ENCODE results near the gene FHL2.

Gene FHL2

DNA sequence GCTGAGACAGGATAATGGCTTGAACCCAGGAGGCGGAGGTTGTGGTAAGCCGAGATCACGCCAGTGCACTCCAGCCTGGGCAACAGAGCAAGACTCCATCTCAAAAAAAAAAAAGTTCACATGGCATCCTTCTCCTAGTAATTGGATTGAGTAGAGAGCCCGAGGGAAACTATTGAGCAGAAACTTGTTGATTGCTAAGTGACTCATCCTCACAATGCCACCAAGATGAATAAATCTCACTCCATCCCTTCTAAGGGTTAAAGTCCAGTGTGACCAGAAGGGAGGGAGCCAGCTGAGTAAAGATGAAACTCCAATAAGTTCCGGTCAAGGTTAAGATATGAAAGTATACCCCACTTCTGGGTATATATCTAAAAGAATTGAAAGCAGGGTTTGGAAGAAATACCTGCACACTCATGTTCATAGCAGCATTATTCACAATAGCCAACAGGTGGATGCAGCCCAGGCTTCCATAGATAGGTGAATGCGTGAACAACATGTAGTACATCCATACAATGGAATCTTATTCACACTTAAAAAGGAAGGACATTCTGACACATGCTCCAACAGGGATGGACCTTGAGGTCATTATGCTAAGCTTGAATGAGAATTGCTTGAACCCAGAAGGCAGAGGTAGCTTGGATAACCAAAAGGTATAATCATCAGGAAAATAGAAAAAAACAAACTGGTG lies 13.0 kb upstream of the FHL2 start:
- no peak for DNase-seq (ENCODE audit: low read depth, low spot score)
- H3K9me3 ChIP-seq (ENCODE audit: insufficient read depth, low read length), result no peaks in the 10 kb centered on the region
- H3K4me1 ChIP-seq (ENCODE audit: insufficient read depth, insufficient read length), result no peaks in the 10 kb centered on the region
- TF ChIP-seq YY1 (IDR thresholded peaks at IDR 0.05; ENCODE audit: insufficient read depth, insufficient read length), result no peak
- no peak for TF ChIP-seq SUZ12 (IDR thresholded peaks at IDR 0.05; ENCODE audit: extremely low read depth, insufficient read depth, insufficient read length)
- no peak for TF ChIP-seq ZNF274 (IDR thresholded peaks at IDR 0.05; ENCODE audit: low read depth, low read length)
- no peaks in the 10 kb centered on the region for H3K36me3 ChIP-seq (ENCODE audit: insufficient read depth, insufficient read length, low read length)
- no peak overlapping the region for H3K9ac ChIP-seq (ENCODE audit: insufficient read length, low read depth)
- no peak overlapping the region for H3K4me3 ChIP-seq (ENCODE audit: insufficient read length, low read depth)
- H3K27me3 ChIP-seq (ENCODE audit: insufficient read depth, insufficient read length), result no peaks in the 10 kb centered on the region

DNA sequence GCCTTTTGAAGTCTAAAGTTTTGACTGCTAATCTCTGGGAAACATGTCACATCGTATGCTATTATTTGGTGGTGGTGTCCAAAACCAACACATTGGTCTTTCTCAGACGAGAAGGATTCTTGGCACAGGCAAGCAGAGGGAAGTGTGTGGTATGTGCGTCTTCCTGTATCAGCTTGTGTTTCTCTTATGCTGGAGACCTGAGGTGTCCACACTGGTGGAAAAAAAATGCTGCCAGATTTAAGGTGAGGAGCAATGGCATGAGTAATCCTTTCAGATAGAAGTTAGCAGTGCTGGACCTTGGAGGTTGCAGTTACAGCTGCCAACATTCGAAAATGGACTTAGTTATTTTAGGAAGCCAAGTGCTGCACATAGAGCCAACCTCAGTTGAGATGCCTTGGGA lies 11.7 kb upstream of the FHL2 start:
- no peak for DNase-seq (ENCODE audit: low read depth, low spot score)
- H3K9ac ChIP-seq (ENCODE audit: insufficient read length, low read depth), result no peak overlapping the region
- no peaks in the 10 kb centered on the region for H3K36me3 ChIP-seq (ENCODE audit: insufficient read depth, insufficient read length, low read length)
- H3K4me1 ChIP-seq (ENCODE audit: insufficient read depth, insufficient read length), result no peaks in the 10 kb centered on the region
- H3K4me3 ChIP-seq (ENCODE audit: insufficient read length, low read depth), result no peak overlapping the region
- TF ChIP-seq SUZ12 (IDR thresholded peaks at IDR 0.05; ENCODE audit: extremely low read depth, insufficient read depth, insufficient read length) (no peak), YY1 (IDR thresholded peaks at IDR 0.05; ENCODE audit: insufficient read depth, insufficient read length) (no peak), ZNF274 (IDR thresholded peaks at IDR 0.05; ENCODE audit: low read depth, low read length) (no peak)
- H3K27me3 ChIP-seq (ENCODE audit: insufficient read depth, insufficient read length), result no peaks in the 10 kb centered on the region
- no peaks in the 10 kb centered on the region for H3K9me3 ChIP-seq (ENCODE audit: insufficient read depth, low read length)

DNA sequence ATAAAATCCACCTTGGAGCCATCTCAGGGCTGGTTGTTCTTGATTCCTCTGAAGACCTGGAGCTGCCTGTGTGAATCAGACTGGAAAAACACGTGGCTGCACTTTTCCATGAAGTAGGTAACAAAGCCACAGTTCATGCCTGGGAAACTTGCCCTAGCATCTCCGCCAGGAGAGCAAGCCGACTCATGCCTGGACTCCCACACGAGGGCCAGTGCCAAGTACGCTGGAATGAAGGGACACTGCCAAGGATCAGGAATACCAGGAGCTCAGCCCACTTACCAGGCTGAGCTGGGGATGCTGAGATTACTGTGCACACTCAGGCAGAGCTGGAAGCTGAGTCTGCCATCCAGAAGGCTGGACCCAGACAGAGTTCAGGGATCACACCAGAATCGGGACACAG lies 10.9 kb upstream of the FHL2 start:
- no peak for DNase-seq (ENCODE audit: low read depth, low spot score)
- Histone ChIP-seq H3K4me1 (ENCODE audit: insufficient read depth, insufficient read length) (no peaks in the 10 kb centered on the region), H3K4me3 (ENCODE audit: insufficient read length, low read depth) (no peak overlapping the region), H3K27me3 (ENCODE audit: insufficient read depth, insufficient read length) (no peaks in the 10 kb centered on the region), H3K36me3 (ENCODE audit: insufficient read depth, insufficient read length, low read length) (no peaks in the 10 kb centered on the region), H3K9me3 (ENCODE audit: insufficient read depth, low read length) (no peaks in the 10 kb centered on the region), H3K9ac (ENCODE audit: insufficient read length, low read depth) (no peak overlapping the region)
- no peak for TF ChIP-seq SUZ12 (IDR thresholded peaks at IDR 0.05; ENCODE audit: extremely low read depth, insufficient read depth, insufficient read length)
- no peak for TF ChIP-seq YY1 (IDR thresholded peaks at IDR 0.05; ENCODE audit: insufficient read depth, insufficient read length)
- TF ChIP-seq ZNF274 (IDR thresholded peaks at IDR 0.05; ENCODE audit: low read depth, low read length), result no peak

DNA sequence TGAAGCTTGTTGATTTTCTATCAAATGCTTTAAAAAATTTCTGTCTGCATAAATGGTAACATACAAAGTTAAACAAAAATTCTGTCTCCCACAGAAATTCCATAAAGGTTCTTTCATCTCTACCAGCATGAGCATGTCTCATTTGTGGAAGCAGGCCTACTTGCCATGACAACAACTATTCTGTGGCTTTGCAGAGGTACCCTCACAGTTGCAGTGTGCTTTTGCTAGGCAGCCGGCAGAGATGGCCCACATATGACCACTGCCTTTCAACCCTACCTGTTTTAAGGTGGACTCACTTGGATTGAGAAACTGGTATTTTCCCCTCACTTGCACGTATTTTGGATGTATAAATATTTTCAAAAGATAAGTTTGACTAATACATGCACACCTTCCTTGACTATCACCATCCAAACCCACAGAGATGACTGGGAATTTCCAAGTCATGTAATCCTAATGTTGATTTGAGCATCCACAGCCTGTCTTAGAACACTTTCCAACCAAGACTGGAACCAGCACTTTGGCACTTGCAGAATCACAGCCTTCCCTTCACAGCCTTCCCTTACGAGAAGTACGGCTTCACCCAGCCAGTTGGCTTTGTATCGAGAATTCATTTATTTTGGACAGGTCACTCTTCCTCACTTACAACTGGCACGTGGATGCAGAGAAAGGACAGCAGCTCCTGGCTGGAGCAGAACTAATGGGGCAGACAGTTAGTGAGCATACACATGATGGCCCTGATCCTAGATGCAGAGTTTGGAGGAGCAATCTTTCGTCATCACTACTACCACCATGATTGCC lies 9.3 kb upstream of the FHL2 start:
- Histone ChIP-seq H3K9ac (ENCODE audit: insufficient read length, low read depth) (no peak overlapping the region), H3K36me3 (ENCODE audit: insufficient read depth, insufficient read length, low read length) (no peaks in the 10 kb centered on the region), H3K9me3 (ENCODE audit: insufficient read depth, low read length) (no peaks in the 10 kb centered on the region), H3K27me3 (ENCODE audit: insufficient read depth, insufficient read length) (no peaks in the 10 kb centered on the region), H3K4me3 (ENCODE audit: insufficient read length, low read depth) (no peak overlapping the region), H3K4me1 (ENCODE audit: insufficient read depth, insufficient read length) (peaks cover 2% of the 10 kb centered on the region)
- no peak for TF ChIP-seq SUZ12 (IDR thresholded peaks at IDR 0.05; ENCODE audit: extremely low read depth, insufficient read depth, insufficient read length)
- TF ChIP-seq YY1 (IDR thresholded peaks at IDR 0.05; ENCODE audit: insufficient read depth, insufficient read length), result no peak
- TF ChIP-seq ZNF274 (IDR thresholded peaks at IDR 0.05; ENCODE audit: low read depth, low read length), result no peak
- no peak for DNase-seq (ENCODE audit: low read depth, low spot score)

DNA sequence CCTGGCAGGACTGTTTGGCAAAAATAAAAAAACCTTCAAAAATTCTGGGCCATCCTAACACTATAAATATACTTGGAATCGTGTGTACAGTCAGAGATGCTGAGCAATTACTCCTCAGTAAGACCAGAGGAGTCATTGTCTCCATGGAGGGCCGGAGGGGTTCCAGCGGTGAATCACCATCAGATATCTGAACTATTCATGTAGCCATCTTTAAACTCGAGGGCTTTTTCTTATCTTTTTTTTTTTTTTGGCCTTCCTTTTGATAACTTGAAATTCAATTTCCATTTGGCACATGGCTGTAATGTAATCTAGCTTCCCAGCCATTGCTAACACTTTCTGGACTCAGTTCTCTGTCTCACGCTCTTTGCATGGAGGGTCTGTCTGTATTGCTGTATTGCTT lies 7.4 kb upstream of the FHL2 start:
- Histone ChIP-seq H3K4me1 (ENCODE audit: insufficient read depth, insufficient read length) (peaks cover 2% of the 10 kb centered on the region), H3K9ac (ENCODE audit: insufficient read length, low read depth) (no peak overlapping the region), H3K9me3 (ENCODE audit: insufficient read depth, low read length) (no peaks in the 10 kb centered on the region), H3K4me3 (ENCODE audit: insufficient read length, low read depth) (no peak overlapping the region), H3K27me3 (ENCODE audit: insufficient read depth, insufficient read length) (no peaks in the 10 kb centered on the region), H3K36me3 (ENCODE audit: insufficient read depth, insufficient read length, low read length) (no peaks in the 10 kb centered on the region)
- TF ChIP-seq ZNF274 (IDR thresholded peaks at IDR 0.05; ENCODE audit: low read depth, low read length) (no peak), YY1 (IDR thresholded peaks at IDR 0.05; ENCODE audit: insufficient read depth, insufficient read length) (no peak), SUZ12 (IDR thresholded peaks at IDR 0.05; ENCODE audit: extremely low read depth, insufficient read depth, insufficient read length) (no peak)
- no peak for DNase-seq (ENCODE audit: low read depth, low spot score)

DNA sequence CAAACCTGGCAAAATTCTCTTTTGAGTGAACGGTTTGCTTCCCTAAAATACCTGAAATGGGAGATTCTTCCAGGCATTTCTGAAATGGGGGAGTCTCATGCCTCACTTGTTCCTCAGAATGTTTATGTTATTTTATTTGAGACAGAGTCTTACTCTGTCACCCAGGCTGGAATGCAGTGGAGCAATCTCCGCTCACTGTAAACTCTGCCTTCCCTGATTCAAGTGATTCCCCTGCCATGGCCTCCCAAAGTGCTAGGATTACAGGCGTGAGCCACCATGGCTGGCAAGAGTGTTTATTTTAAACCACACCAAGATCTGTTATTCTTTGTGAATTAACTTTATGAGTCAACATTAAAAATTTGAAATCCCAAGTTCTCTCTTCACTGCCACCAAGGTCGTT lies 6.4 kb upstream of the FHL2 start:
- TF ChIP-seq YY1 (IDR thresholded peaks at IDR 0.05; ENCODE audit: insufficient read depth, insufficient read length) (no peak), ZNF274 (IDR thresholded peaks at IDR 0.05; ENCODE audit: low read depth, low read length) (no peak), SUZ12 (IDR thresholded peaks at IDR 0.05; ENCODE audit: extremely low read depth, insufficient read depth, insufficient read length) (no peak)
- Histone ChIP-seq H3K9me3 (ENCODE audit: insufficient read depth, low read length) (no peaks in the 10 kb centered on the region), H3K9ac (ENCODE audit: insufficient read length, low read depth) (no peak overlapping the region), H3K27me3 (ENCODE audit: insufficient read depth, insufficient read length) (peaks cover under 1% of the 10 kb centered on the region), H3K36me3 (ENCODE audit: insufficient read depth, insufficient read length, low read length) (no peaks in the 10 kb centered on the region), H3K4me3 (ENCODE audit: insufficient read length, low read depth) (no peak overlapping the region), H3K4me1 (ENCODE audit: insufficient read depth, insufficient read length) (peaks cover 2% of the 10 kb centered on the region)
- no peak for DNase-seq (ENCODE audit: low read depth, low spot score)

DNA sequence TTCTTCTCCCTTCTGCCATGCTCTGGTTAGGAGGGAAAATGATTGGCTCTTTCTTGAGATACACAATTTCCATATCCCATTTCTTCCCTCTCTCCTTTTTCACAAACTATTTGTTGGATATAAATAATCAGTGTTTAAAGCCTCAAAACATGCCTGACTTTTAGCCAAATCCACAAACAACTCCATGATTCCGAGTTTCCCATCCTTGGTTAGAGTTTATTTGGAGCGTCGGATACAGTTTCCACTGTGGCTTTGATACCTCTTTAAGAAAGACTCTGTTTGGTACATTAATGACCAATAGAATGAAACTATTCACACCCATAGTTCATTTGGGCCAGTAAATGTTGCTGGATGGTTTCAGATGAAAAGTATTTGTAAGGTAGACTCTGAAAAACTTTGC lies 5.9 kb upstream of the FHL2 start:
- peaks cover 2% of the 10 kb centered on the region for H3K4me1 ChIP-seq (ENCODE audit: insufficient read depth, insufficient read length)

More for the DNA sequence above, 5.9 kb upstream of the FHL2 start:
- peaks cover under 1% of the 10 kb centered on the region; the same call in 1 of the 2 replicates for H3K9me3 ChIP-seq (ENCODE audit: insufficient read depth, low read length)
- no peak overlapping the region for H3K4me3 ChIP-seq (ENCODE audit: insufficient read length, low read depth)
- no peaks in the 10 kb centered on the region for H3K36me3 ChIP-seq (ENCODE audit: insufficient read depth, insufficient read length, low read length)
- no peak for DNase-seq (ENCODE audit: low read depth, low spot score)
- H3K9ac ChIP-seq (ENCODE audit: insufficient read length, low read depth), result no peak overlapping the region
- TF ChIP-seq SUZ12 (IDR thresholded peaks at IDR 0.05; ENCODE audit: extremely low read depth, insufficient read depth, insufficient read length), result no peak
- TF ChIP-seq ZNF274 (IDR thresholded peaks at IDR 0.05; ENCODE audit: low read depth, low read length), result no peak
- TF ChIP-seq YY1 (IDR thresholded peaks at IDR 0.05; ENCODE audit: insufficient read depth, insufficient read length), result no peak
- peaks cover 6% of the 10 kb centered on the region for H3K27me3 ChIP-seq (ENCODE audit: insufficient read depth, insufficient read length)

Measured in NT2/D1 (cell line).